Activated CD4-positive, alpha-beta T cell treated with anti-CD3 and anti-CD28 coated beads for 1 hour (primary cell): Measurements from ENCODE around the gene DPH7.
"Not testable (repeated sequence)": the region's sequence is repeated elsewhere in the genome, so short reads cannot be mapped to it uniquely, and the experiment has no call there.

ENCODE experiments used
- DNase-seq: peaks from one replicate; pipeline ENCODE4 v3.0.0-alpha.2; 2020

The DPH7 gene

GRCh38 chr9:137606005-137606621, 27.4 kb upstream of the DPH7 start:
- DNase-seq: no peak

GRCh38 chr9:137605121-137606004, 26.6 kb upstream of the DPH7 start, which contains the start of gene ARRDC1:
TSS of gene ARRDC1 (plus strand) at chr9:137605686. CDS start at chr9:137605718, 32 bp downstream.
- DNase-seq: peak; percentile 87

GRCh38 chr9:137604345-137605086, 25.8 kb upstream of the DPH7 start:
- DNase-seq: no peak

DNA sequence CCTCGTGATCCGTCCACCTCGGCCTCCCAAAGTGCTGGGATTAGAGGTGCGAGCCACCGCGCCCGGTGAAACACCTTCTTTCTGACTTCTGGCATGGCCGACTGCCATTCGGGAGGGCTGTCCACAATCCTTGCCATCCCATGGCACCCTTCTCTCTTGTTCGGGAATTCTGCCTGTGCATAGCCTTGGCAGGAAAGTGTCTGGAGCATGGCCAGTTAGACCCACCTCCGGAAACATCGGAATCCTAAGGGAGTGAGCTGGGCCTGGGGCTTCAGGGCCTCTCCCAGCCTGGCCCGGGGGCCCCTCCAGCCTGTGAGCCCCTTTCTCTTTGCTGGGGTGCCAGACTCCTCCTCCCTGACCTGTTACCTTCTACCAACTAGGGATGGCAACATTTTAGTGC, 25.2 kb upstream of the DPH7 start:
- no peak for DNase-seq

DNA sequence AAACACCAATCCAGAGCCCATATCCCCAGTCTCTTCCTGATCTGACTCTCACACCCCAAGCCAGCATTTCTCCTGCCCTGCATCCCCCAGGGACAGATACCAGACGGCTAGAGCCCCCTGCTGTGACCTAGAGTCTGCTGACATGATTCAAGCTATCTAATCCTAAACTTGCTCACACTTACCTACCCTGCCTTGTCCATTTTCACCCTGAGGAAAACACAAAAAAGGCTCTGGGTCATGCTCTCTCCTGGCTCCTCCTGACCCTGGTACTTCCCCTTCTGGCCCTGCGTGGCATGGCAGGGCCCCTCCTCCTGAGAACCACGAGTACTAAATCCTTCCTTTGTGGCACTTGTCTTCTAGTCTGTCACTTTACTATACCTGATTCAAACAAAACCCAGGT, 23.9 kb upstream of the DPH7 start:
- no peak for DNase-seq

DNA sequence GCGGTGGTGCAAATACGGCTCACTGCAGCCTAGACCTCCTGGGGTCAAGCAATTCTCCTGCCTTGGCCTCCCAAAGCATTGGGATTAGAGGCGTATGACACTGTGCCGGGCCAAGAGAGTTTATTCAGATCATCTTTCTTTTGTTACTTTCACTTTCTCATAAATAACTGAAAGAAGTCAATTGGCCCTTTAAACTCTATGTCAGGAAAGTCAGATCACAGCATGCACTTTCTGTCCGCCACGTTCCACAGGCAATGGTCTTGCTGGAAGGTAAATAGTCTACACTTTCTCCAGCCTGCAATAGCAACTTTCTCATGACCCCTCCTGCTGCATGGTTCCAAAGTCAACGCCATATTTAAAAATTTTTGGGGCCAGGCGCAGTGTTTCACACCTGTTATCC, 20.2 kb upstream of the DPH7 start:
- DNase-seq: no peak

- DNase-seq: not testable (repeated sequence)
Measured at GRCh38 chr9:137596577-137596976, 17.9 kb upstream of the DPH7 start.

DNA sequence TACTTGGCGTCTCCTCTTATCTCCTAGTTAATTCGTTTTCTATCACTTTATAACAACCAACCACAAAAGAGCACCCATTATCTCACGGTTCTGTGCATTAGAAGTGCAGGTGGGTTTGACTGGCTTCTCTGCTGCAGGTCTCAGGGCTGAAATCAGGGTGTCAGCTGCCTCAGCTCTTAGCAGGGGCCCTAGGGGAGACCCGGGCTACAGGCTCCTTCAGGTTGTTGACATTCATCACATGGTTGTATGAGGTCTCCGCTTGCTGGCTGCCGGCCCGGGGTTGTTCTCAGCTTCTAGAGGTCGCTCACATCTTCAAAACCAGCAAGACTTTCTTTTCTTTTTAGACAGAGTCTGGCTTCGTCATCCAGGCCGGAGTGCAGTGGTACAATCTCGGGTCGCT, 14.5 kb upstream of the DPH7 start:
- DNase-seq: no peak

DNA sequence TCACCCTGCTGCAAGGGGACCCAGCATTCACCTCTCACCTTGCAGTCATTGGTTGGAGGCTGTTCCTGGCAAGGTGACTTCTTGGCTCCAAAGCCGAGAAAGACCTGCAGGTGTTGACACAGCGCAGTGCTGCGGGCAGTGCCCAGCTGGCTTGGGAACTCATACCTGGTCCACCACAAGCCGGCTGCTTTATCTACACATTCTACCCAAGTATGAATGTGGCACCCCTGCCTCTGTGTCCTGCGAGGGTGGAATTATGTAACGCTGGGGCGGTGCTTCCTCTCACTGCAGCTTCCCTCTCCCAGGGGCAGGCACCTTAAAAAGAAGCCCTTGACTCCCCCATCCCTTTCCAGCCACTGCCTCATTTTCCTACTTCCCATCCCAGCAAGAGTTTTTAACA, 14.0 kb upstream of the DPH7 start:
- no peak for DNase-seq

- DNase-seq: peak; percentile 85
Measured at GRCh38 chr9:137590469-137591383, 12.0 kb upstream of the DPH7 start, which contains the start of gene ZMYND19. TSS of gene ZMYND19 (minus strand) at chr9:137590512. CDS start at chr9:137590263, 249 bp downstream.

DNA sequence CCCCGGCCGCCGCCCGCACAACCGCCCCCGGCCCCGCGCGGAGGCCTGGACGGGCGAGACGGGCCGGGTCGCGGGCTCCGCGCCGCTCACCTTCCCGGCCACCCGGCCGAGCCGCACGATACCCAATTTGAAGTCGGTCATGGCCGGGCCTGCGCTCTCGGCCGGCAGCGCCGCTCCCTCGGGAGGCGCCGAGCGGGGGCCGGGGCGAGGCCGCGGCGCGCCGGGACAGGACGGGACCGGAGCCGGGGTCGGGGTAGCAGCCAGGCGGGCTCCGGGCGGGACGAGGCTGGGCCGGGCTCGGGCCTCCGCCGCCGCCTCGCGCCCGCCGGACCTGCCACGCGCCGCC, 11.4 kb upstream of the DPH7 start:
- no peak for DNase-seq

- DNase-seq: no peak
Measured at GRCh38 chr9:137589441-137590122, 10.9 kb upstream of the DPH7 start.

DNA sequence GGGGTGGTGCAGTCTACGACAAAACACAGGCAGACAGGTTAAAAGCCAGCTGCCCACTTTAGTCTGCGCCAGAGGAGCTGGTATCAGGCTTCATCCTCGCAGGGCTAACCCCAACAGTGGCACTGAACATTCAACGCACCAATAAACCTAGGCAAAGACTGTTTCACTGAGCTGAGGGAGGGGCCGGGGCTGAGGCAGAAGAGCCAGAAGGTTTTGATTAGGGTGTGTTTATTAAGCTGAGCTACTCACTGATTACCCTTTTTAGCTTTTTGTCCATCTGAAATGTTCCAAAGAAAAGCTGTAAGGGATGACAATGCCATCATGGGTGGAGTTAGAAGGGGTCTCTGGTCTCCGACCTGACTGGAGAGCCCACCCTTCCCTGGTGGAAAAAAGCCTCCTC, 10.2 kb upstream of the DPH7 start:
- no peak for DNase-seq

- no peak for DNase-seq
Measured at GRCh38 chr9:137588311-137588710, 9.6 kb upstream of the DPH7 start.

DNA sequence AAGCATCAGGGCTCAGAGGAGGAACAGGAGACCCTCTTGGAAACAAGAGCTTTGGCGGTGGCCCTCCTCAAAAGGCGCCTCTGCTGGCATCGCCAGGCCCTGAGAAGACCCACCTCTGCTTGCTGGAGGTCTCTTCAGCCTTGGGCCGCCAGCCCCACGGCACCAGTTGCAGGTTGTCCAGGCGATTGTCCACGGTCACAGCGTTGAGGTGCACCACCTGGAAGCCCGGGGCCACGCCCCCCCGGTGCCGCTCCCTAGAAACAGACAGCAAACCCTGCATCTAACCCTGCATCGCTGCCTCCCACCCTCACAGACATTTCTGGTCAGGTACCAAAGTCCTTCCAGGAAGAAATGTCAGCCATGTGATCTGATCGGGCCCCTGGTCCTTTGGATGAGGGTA, 8.1 kb upstream of the DPH7 start:
- no peak for DNase-seq

DNA sequence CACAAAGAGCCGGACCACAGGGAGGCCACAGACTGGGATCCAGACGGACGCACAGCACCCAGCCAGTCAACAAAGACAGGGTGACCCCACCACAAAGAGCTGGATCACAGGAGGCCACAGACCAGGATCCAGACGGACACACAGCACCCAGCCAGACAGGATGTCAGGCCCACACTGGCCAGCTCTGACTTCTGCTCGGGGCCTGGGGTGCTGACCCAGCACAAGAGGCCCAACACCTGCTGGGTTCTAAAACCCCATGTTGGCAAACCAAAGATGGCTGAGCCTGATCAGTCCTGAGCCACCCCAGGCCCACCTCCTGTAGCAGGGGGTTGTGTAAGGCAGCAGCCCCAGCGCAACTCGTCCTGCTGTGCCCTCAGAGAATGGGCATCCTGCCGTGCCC, 5.2 kb upstream of the DPH7 start:
- DNase-seq: no peak

- no peak for DNase-seq
Measured at GRCh38 chr9:137583347-137583746, 4.6 kb upstream of the DPH7 start.

DNA sequence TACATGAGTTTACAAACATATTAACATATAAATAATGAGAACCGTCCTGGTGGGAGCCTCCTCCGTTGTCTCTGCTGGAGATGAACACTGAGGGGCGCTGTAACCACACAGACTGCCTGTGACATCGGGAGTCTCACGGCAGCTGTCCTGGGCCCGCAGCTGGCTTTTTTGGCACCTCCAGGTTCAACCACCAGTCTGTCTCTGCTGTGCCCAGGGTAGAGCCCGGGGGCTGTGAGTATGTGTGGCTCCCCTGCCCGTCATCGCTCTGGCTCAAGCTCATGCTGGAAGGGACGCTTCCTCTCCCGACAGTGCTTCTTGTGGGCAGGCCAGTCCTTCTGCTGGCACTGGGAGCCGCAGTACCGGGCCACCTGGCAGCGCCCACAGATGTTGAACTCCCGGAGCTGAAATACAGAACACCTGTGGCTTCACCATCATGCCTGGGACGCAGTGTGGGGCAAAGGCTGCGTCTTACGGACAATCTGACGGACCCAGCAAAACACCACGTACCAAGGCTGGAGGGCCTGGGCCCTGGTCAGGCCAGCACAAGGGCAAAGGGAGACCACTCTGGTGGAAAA, 3.6 kb upstream of the DPH7 start:
- no peak for DNase-seq

DNA sequence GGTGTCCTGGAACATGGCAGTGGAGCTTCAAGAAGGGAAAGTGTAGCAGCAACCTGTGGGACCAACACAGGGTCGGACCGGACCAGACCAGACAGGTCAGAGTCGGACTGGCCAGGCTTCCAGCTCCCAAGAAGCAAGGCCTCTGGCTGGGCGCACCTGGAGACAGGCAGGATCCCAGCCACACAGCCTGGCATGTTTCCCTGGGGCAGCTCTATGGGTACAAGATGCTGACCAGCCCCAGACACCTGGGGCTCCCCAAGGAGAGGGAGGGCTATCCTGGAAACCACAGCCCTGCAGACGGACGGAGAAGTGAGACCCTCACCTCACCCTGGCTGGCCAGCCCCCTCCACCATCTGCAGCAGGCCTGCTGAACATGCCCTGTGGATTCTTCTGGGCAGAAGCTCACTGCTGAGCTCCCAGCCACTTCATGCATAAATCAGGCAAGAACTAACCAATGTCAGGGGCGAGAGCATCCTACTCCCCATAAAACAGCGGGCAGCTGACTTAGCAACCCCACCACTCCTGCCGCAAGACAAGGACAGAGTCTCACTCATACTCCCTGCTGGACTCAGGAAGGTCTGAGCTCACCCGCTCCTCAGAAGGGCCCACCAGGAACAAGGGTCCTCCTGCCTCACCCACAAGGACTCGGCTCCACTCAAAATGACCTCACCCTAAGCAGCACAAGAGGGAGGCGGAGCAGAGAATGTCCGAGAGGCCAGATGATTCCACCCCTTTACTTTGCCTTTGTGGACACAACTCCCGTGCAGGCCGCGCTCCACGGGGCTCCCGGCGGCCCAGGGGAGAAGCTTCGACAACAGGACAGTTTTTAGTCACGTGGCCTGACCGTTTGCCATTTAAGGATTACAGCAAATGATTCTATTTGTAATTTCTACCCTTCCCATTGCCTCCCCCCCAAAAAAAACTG, 2.9 kb upstream of the DPH7 start:
- DNase-seq: no peak

- no peak for DNase-seq
Measured at GRCh38 chr9:137580954-137581322, 2.2 kb upstream of the DPH7 start.
